Measurements from ENCODE around the gene WDR91. TPM values are rescaled to one million over a fixed set of nuclear protein-coding genes. Genes with fewer than 3 reads are reported as not detected.

Gene WDR91
- total and polyA plus RNA-seq, 4 donors = 5.8 to 19.0 (median 9.2) TPM

GRCh38 chr7:135167365-135167917 is 43.9 kb downstream of the WDR91 start (continued):
- TF ChIP-seq CTCF (IDR thresholded peaks at IDR 0.05; ENCODE audit: low read depth, low read length, missing input control) = no peak
- no peak for TF ChIP-seq SP1 (IDR thresholded peaks at IDR 0.05)
- no peak for TF ChIP-seq NR2F2 (IDR thresholded peaks at IDR 0.05)
- no peak for TF ChIP-seq FOXA2 (IDR thresholded peaks at IDR 0.05)
- TF ChIP-seq EGR1 (IDR thresholded peaks at IDR 0.05; ENCODE audit: low read depth in 2 of 2) = no peak
- no peak for TF ChIP-seq RXRA (IDR thresholded peaks at IDR 0.05)

GRCh38 chr7:135166338-135166990 is 44.9 kb downstream of the WDR91 start:
- WGBS = 70% methylated on average over 18 of the region's 18 CpGs
- H3K36me3 ChIP-seq (ENCODE audit: control insufficient read depth in 4 of 4, insufficient read depth in 3 of 4, low read depth in 1 of 4, low read length in 3 of 4) = peaks cover 3 to 24% (median 10%) of the 10 kb centered on the region in 4 donors
- H3K27me3 ChIP-seq (ENCODE audit: control insufficient read depth in 4 of 4, insufficient read depth in 4 of 4, low read length in 3 of 4) = no peaks in the 10 kb centered on the region
- no peak for DNase-seq (ENCODE audit: low spot score)
- peak; percentile 67 for TF ChIP-seq NR2F2 (IDR thresholded peaks at IDR 0.05)
- no peak for TF ChIP-seq CTCF (IDR thresholded peaks at IDR 0.05; ENCODE audit: low read depth, low read length, missing input control)
- TF ChIP-seq RAD21 (IDR thresholded peaks at IDR 0.05) = peak in 1 of 2 donors; percentile 33
- no peak for TF ChIP-seq ZBTB33 (IDR thresholded peaks at IDR 0.05)
- no peak for TF ChIP-seq ATF3 (IDR thresholded peaks at IDR 0.05)
- TF ChIP-seq HNF4A (conservative IDR thresholded peaks at IDR 0.05) = no peak
- peak in 1 of 2 donors; percentile 12 for TF ChIP-seq RXRA (IDR thresholded peaks at IDR 0.05)
- TF ChIP-seq YY1 (IDR thresholded peaks at IDR 0.05) = no peak
- no peak for TF ChIP-seq REST (IDR thresholded peaks at IDR 0.05)
- no peak for TF ChIP-seq GABPA (IDR thresholded peaks at IDR 0.05 in 1 of 2, conservative IDR thresholded peaks at IDR 0.05 in 1 of 2)
- H3K9me3 ChIP-seq (ENCODE audit: control insufficient read depth in 4 of 4, low read length in 3 of 4) = no peaks in the 10 kb centered on the region
- no peak overlapping the region for H3K4me3 ChIP-seq (ENCODE audit: low read depth in 1 of 3, low read length in 3 of 3)
- peak overlapping the region; percentile 10 to 69 for H3K27ac ChIP-seq (ENCODE audit: low read depth in 1 of 2, low read length in 2 of 2)
- H3K4me1 ChIP-seq (ENCODE audit: control insufficient read depth in 4 of 4, insufficient read depth in 4 of 4, low read length in 3 of 4) = peaks cover 5 to 41% (median 23%) of the 10 kb centered on the region in 4 donors
- H3K9ac ChIP-seq (ENCODE audit: low read depth in 1 of 2, low read length in 2 of 2) = no peak overlapping the region

Measured in liver (tissue), 9 donors.